GM12864 (cell line): ENCODE measurements around the gene MBD3L2B.

Source experiments
- DNase-seq: peaks from one replicate; pipeline ENCODE4 v3.0.0-alpha.2; 2011; ENCODE audit warnings: low read depth
- H3K4me3 ChIP-seq: 2 replicates; pipeline ENCODE4 v1.5.1; 2011; ENCODE audit warnings: mild to moderate bottlenecking, low read depth, low read length, control low read depth
- CTCF ChIP-seq: IDR thresholded peaks from 2 replicates; pipeline ENCODE4 v1.5.1; 2011; ENCODE audit warnings: low read depth, mild to moderate bottlenecking, moderate library complexity, low read length, control low read depth, inconsistent platforms; ENCODE audit errors: missing control alignments

The MBD3L2B gene

GRCh38 chr19:6979399-6979798, 41.8 kb downstream of the MBD3L2B start:
- H3K4me3 ChIP-seq, result no peak overlapping the region
- TF ChIP-seq CTCF, result no peak
- DNase-seq, result no peak

GRCh38 chr19:6976197-6976596, 45.0 kb downstream of the MBD3L2B start:
- TF ChIP-seq CTCF, result no peak
- DNase-seq, result no peak
- no peak overlapping the region for H3K4me3 ChIP-seq

- no peak for DNase-seq
- TF ChIP-seq CTCF, result no peak
- no peak overlapping the region for H3K4me3 ChIP-seq
Observed at GRCh38 chr19:6971366-6971765, 49.9 kb downstream of the MBD3L2B start.

- DNase-seq, result no peak
- no peak for TF ChIP-seq CTCF
- H3K4me3 ChIP-seq, result no peak overlapping the region
Observed at GRCh38 chr19:6970443-6970842, 50.8 kb downstream of the MBD3L2B start.

- no peak overlapping the region for H3K4me3 ChIP-seq
- no peak for DNase-seq
- TF ChIP-seq CTCF, result no peak
Observed at GRCh38 chr19:6970021-6970420, 51.2 kb downstream of the MBD3L2B start.

- no peak for DNase-seq
- no peak overlapping the region for H3K4me3 ChIP-seq
- no peak for TF ChIP-seq CTCF
Observed at GRCh38 chr19:6969490-6969889, 51.7 kb downstream of the MBD3L2B start.
